B cell (primary cell): ENCODE results near the gene TECTB.

ENCODE experiments used
- CTCF ChIP-seq: fragments of 200-600 bp; IDR thresholded peaks from one replicate; pipeline ENCODE4 v1.8.0; 2022; ENCODE audit warnings: antibody characterized with exemption, mild to moderate bottlenecking
- EZH2 ChIP-seq: IDR thresholded peaks from 2 replicates; pipeline ENCODE4 v1.6.1; 2012; ENCODE audit warnings: borderline replicate concordance, low read depth, mild to moderate bottlenecking, moderate library complexity, low read length; ENCODE audit not compliant: insufficient read depth, poor library complexity, severe bottlenecking

GRCh38 chr10:112352044-112352443 is 68.8 kb downstream of the TECTB start:
- TF ChIP-seq EZH2: no peak
- TF ChIP-seq CTCF: no peak
